Measurements from ENCODE around the gene ELOF1. TPM values are rescaled to one million over a fixed set of nuclear protein-coding genes. Genes with fewer than 3 reads are reported as not detected.

Gene ELOF1
- total and polyA plus RNA-seq, 2 donors from 2014 or later = 47.5 to 72.4 TPM

DNA sequence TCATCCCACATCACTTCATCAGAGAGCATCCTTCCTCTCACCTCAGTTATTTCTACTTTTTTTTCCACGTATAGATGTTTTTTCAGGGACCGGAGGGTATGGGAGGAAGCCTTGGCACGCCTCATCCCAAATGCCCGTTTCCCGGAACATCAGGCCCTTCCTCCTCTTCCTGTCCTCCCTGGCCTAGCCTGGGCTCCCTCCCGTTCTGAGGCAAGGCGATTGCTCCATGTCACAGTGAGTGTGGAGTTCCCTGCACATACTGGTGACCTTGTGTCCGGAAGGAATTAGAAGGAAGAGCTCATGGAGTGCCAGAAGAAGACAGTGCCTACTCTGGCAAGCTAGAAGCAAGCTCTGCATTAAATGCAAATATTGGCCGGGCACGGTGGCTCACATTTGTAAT is 37.1 kb upstream of the ELOF1 start:
- Histone ChIP-seq H3K27ac (ENCODE audit: low read depth in 2 of 2, low read length in 2 of 2) (no peak overlapping the region), H3K4me1 (ENCODE audit: control insufficient read depth in 2 of 3, insufficient read depth in 2 of 3, low read depth in 1 of 3, low read length in 3 of 3) (no peaks in the 10 kb centered on the region), H3K36me3 (ENCODE audit: control insufficient read depth in 2 of 3, insufficient read depth in 3 of 3, low read length in 3 of 3) (peaks cover 0 to 2% (median 0%) of the 10 kb centered on the region in 3 donors), H3K27me3 (ENCODE audit: control insufficient read depth, insufficient read depth, low read length) (no peaks in the 10 kb centered on the region), H3K4me3 (ENCODE audit: low read length in 3 of 3) (no peak overlapping the region), H3K9ac (ENCODE audit: low read length in 3 of 3) (no peak overlapping the region), H3K9me3 (ENCODE audit: control insufficient read depth in 2 of 3, insufficient read depth in 1 of 3, low read length in 3 of 3) (no peaks in the 10 kb centered on the region)
- TF ChIP-seq, protein P1, sequence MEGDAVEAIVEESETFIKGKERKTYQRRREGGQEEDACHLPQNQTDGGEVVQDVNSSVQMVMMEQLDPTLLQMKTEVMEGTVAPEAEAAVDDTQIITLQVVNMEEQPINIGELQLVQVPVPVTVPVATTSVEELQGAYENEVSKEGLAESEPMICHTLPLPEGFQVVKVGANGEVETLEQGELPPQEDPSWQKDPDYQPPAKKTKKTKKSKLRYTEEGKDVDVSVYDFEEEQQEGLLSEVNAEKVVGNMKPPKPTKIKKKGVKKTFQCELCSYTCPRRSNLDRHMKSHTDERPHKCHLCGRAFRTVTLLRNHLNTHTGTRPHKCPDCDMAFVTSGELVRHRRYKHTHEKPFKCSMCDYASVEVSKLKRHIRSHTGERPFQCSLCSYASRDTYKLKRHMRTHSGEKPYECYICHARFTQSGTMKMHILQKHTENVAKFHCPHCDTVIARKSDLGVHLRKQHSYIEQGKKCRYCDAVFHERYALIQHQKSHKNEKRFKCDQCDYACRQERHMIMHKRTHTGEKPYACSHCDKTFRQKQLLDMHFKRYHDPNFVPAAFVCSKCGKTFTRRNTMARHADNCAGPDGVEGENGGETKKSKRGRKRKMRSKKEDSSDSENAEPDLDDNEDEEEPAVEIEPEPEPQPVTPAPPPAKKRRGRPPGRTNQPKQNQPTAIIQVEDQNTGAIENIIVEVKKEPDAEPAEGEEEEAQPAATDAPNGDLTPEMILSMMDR (IDR thresholded peaks at IDR 0.05; ENCODE audit: borderline replicate concordance, extremely low read depth, insufficient read depth) = no peak
- intact Hi-C loops (cut with DNase I) = no loop called here
- FAIRE-seq = no peak
- DNase-seq = peak in 1 of 5 donors; percentile 23

- H3K4me3 ChIP-seq (ENCODE audit: low read length in 3 of 3) = no peak overlapping the region
- no peaks in the 10 kb centered on the region for H3K36me3 ChIP-seq (ENCODE audit: control insufficient read depth in 2 of 3, insufficient read depth in 3 of 3, low read length in 3 of 3)
- no peak overlapping the region for H3K9ac ChIP-seq (ENCODE audit: low read length in 3 of 3)
- H3K27ac ChIP-seq (ENCODE audit: low read depth in 2 of 2, low read length in 2 of 2) = no peak overlapping the region
- FAIRE-seq (no peak), DNase-seq (no peak)
- no peaks in the 10 kb centered on the region for H3K9me3 ChIP-seq (ENCODE audit: control insufficient read depth in 2 of 3, insufficient read depth in 1 of 3, low read length in 3 of 3)
- H3K27me3 ChIP-seq (ENCODE audit: control insufficient read depth, insufficient read depth, low read length) = no peaks in the 10 kb centered on the region
- intact Hi-C loops (cut with DNase I) = no loop called here
- H3K4me1 ChIP-seq (ENCODE audit: control insufficient read depth in 2 of 3, insufficient read depth in 2 of 3, low read depth in 1 of 3, low read length in 3 of 3) = no peaks in the 10 kb centered on the region
- TF ChIP-seq, protein P1 (IDR thresholded peaks at IDR 0.05; ENCODE audit: borderline replicate concordance, extremely low read depth, insufficient read depth) = no peak
Observed at GRCh38 chr19:11594084-11594483, 35.1 kb upstream of the ELOF1 start.

DNA sequence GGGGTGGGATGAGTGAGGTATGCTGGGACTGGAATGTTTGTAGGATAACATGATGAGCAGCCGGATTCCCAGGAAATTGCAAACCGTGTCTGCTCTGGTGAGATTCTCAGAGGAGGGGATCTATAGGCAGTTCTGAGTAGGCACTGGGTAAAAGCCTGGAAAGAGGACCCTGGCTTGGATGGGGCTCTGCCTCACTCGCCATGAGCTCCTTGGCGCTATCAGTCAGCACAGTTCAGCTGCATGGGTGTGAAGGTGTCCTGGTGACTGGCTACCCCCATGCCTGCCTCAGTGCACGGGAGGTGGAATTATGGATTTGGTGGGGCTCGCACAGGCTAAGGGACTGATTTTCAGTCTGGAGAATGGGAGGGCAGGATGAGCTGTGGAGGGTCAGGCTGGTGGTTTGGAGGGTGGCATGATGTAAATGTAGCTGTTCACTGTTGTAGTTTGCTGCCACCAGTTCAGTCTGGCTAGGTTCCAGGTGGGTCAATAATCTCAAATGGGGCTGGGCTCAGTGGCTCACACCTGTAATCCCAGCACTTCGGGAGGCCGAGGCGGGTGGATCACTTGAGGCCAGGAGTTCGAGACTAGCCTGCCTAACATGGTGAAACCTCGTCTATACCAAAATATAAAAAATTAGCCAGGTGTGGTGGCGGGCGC is 29.1 kb upstream of the ELOF1 start:
- peak overlapping the region in 1 of 3 donors; percentile 55 for H3K9ac ChIP-seq (ENCODE audit: low read length in 3 of 3)
- no peaks in the 10 kb centered on the region for H3K27me3 ChIP-seq (ENCODE audit: control insufficient read depth, insufficient read depth, low read length)
- no peak for FAIRE-seq
- H3K36me3 ChIP-seq (ENCODE audit: control insufficient read depth in 2 of 3, insufficient read depth in 3 of 3, low read length in 3 of 3) = no peaks in the 10 kb centered on the region
- no peak for DNase-seq
- no peak overlapping the region for H3K4me3 ChIP-seq (ENCODE audit: low read length in 3 of 3)
- peaks cover 0 to 4% (median 0%) of the 10 kb centered on the region in 3 donors for H3K4me1 ChIP-seq (ENCODE audit: control insufficient read depth in 2 of 3, insufficient read depth in 2 of 3, low read depth in 1 of 3, low read length in 3 of 3)
- intact Hi-C loops (cut with DNase I) = no loop called here
- TF ChIP-seq, protein P1 (IDR thresholded peaks at IDR 0.05; ENCODE audit: borderline replicate concordance, extremely low read depth, insufficient read depth) = no peak
- H3K27ac ChIP-seq (ENCODE audit: low read depth in 2 of 2, low read length in 2 of 2) = no peak overlapping the region
- no peaks in the 10 kb centered on the region for H3K9me3 ChIP-seq (ENCODE audit: control insufficient read depth in 2 of 3, insufficient read depth in 1 of 3, low read length in 3 of 3)
